GM23248 (cell line): ENCODE data around the gene ACTG1.

Experiments
- EZH2 ChIP-seq: fragments of 200-600 bp; sonication (generic); IDR thresholded peaks from 2 replicates; pipeline ENCODE4 v1.6.1; 2018; ENCODE audit warnings: antibody characterized with exemption, mild to moderate bottlenecking; ENCODE audit not compliant: insufficient read depth, poor library complexity, severe bottlenecking
- EZH2phosphoT487 ChIP-seq: fragments of 200-600 bp; sonication (generic); IDR thresholded peaks from 2 replicates; pipeline ENCODE4 v1.6.1; 2018; ENCODE audit warnings: antibody characterized with exemption, moderate library complexity, mild to moderate bottlenecking, low read depth; ENCODE audit not compliant: insufficient read depth

- TF ChIP-seq EZH2phosphoT487 (no peak), EZH2 (no peak)
These were observed 41.1 kb upstream of the ACTG1 start for GRCh38 chr17:81553616-81554181.
